ENCODE data around the gene ABCC5. TPM values are rescaled to one million over a fixed set of nuclear protein-coding genes. Genes with fewer than 3 reads are reported as not detected.
A peak's percentile ranks its signal among the peaks of the same experiment; 100 is the strongest.

ABCC5 gene
- total RNA-seq, 1 experiment from 2014 or later: 35.1 TPM

DNA sequence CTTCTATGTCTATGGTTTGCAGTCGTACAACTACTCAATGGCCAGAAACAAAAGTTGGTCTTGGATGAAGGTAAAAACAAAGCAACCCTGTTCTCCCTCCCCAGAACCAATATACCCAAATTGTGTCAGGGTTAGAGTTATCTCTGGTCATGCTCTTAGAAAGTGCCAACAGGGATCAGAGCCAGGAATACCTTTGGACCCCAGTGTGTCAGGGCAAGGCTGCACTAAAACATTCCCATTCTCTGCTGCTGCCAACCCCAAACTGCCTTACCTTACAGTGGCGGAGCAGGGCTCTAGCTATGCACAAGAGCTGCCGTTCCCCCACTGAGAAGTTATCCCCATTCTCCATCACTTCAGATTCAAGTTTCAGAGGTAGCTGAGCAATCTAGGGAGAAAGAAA lies 90.6 kb downstream of the ABCC5 start:
- Histone ChIP-seq H3K4me1 (ENCODE audit: control insufficient read depth, insufficient read depth, low read length) (no peaks in the 10 kb centered on the region), H3K36me3 (ENCODE audit: control insufficient read depth, insufficient read depth, low read length) (no peaks in the 10 kb centered on the region), H3K27me3 (ENCODE audit: control insufficient read depth, insufficient read depth, low read length) (no peaks in the 10 kb centered on the region), H3K27ac (ENCODE audit: low read length) (no peak overlapping the region), H3K9me3 (ENCODE audit: control insufficient read depth, insufficient read depth, low read depth, low read length) (no peaks in the 10 kb centered on the region), H3K4me3 (ENCODE audit: low read depth in 2 of 2, low read length in 2 of 2) (no peak overlapping the region)
- ATAC-seq: no peak
- CTCF ChIA-PET: no interaction called here
- intact Hi-C loops (cut with micrococcal nuclease; ENCODE audit: unreplicated experiment): no loop called here
- TF ChIP-seq POLR2AphosphoS5 (IDR thresholded peaks at IDR 0.05; ENCODE audit: low read depth, low read length): no peak
- TF ChIP-seq, protein P1, sequence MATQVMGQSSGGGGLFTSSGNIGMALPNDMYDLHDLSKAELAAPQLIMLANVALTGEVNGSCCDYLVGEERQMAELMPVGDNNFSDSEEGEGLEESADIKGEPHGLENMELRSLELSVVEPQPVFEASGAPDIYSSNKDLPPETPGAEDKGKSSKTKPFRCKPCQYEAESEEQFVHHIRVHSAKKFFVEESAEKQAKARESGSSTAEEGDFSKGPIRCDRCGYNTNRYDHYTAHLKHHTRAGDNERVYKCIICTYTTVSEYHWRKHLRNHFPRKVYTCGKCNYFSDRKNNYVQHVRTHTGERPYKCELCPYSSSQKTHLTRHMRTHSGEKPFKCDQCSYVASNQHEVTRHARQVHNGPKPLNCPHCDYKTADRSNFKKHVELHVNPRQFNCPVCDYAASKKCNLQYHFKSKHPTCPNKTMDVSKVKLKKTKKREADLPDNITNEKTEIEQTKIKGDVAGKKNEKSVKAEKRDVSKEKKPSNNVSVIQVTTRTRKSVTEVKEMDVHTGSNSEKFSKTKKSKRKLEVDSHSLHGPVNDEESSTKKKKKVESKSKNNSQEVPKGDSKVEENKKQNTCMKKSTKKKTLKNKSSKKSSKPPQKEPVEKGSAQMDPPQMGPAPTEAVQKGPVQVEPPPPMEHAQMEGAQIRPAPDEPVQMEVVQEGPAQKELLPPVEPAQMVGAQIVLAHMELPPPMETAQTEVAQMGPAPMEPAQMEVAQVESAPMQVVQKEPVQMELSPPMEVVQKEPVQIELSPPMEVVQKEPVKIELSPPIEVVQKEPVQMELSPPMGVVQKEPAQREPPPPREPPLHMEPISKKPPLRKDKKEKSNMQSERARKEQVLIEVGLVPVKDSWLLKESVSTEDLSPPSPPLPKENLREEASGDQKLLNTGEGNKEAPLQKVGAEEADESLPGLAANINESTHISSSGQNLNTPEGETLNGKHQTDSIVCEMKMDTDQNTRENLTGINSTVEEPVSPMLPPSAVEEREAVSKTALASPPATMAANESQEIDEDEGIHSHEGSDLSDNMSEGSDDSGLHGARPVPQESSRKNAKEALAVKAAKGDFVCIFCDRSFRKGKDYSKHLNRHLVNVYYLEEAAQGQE (IDR thresholded peaks at IDR 0.05; ENCODE audit: insufficient read depth in 1 of 2, low read depth in 2 of 2, low read length in 1 of 2): no peak
- POLR2A ChIA-PET: no interaction called here
- BruUV-seq (replicated peaks): no TSS peak
- in situ Hi-C loops (cut with HindIII; ENCODE audit: low pct_unique_long_range_greater_than_20kb, low sequenced_read_pairs): no loop called here
- no peak for DNase-seq (ENCODE audit: low read depth, low spot score)

DNA sequence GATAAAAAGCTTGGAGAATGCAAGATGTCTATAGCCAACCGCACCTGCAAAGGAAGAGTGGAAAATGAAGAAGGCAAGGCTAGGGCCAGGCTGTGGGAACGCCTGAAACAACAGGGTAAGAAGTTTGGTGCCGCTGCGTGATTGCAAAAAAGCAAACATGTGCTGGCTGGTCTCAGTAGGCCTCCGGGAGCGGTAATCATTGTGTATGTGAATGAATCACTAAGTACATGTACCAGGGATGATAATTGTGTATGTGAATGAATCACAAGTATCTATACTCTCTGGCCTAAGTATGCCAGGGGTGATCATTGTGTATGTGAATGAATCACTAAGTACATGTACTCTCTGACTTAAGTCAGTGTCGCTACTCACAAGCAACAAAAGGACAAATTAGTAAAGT lies 92.7 kb downstream of the ABCC5 start:
- no peaks in the 10 kb centered on the region for H3K36me3 ChIP-seq (ENCODE audit: control insufficient read depth, insufficient read depth, low read length)
- in situ Hi-C loops (cut with HindIII; ENCODE audit: low pct_unique_long_range_greater_than_20kb, low sequenced_read_pairs): no loop called here
- ChIA-PET CTCF (no interaction called here), POLR2A (no interaction called here)
- H3K4me3 ChIP-seq (ENCODE audit: low read depth in 2 of 2, low read length in 2 of 2): no peak overlapping the region
- no peaks in the 10 kb centered on the region for H3K27me3 ChIP-seq (ENCODE audit: control insufficient read depth, insufficient read depth, low read length)
- TF ChIP-seq, protein P1 (IDR thresholded peaks at IDR 0.05; ENCODE audit: insufficient read depth in 1 of 2, low read depth in 2 of 2, low read length in 1 of 2): no peak
- TF ChIP-seq, protein P2, sequence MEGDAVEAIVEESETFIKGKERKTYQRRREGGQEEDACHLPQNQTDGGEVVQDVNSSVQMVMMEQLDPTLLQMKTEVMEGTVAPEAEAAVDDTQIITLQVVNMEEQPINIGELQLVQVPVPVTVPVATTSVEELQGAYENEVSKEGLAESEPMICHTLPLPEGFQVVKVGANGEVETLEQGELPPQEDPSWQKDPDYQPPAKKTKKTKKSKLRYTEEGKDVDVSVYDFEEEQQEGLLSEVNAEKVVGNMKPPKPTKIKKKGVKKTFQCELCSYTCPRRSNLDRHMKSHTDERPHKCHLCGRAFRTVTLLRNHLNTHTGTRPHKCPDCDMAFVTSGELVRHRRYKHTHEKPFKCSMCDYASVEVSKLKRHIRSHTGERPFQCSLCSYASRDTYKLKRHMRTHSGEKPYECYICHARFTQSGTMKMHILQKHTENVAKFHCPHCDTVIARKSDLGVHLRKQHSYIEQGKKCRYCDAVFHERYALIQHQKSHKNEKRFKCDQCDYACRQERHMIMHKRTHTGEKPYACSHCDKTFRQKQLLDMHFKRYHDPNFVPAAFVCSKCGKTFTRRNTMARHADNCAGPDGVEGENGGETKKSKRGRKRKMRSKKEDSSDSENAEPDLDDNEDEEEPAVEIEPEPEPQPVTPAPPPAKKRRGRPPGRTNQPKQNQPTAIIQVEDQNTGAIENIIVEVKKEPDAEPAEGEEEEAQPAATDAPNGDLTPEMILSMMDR (IDR thresholded peaks at IDR 0.05): no peak
- TF ChIP-seq TCF7L2 (IDR thresholded peaks at IDR 0.05; ENCODE audit: low read depth, low read length): no peak
- intact Hi-C loops (cut with micrococcal nuclease; ENCODE audit: unreplicated experiment): no loop called here
- H3K4me1 ChIP-seq (ENCODE audit: control insufficient read depth, insufficient read depth, low read length): no peaks in the 10 kb centered on the region
- no peak overlapping the region for H3K27ac ChIP-seq (ENCODE audit: low read length)
- DNase-seq (ENCODE audit: low read depth, low spot score): peak; percentile 64
- no TSS peak for BruUV-seq (replicated peaks)
- ATAC-seq: peak; percentile 90
- no peaks in the 10 kb centered on the region for H3K9me3 ChIP-seq (ENCODE audit: control insufficient read depth, insufficient read depth, low read depth, low read length)
